Neural progenitor cell (in vitro differentiated cells): ENCODE measurements around the gene EVA1A. TPM values are rescaled to one million over a fixed set of nuclear protein-coding genes. Genes with fewer than 3 reads are reported as not detected.

Experiments
- DNase-seq: peaks from one replicate; pipeline ENCODE4 v3.0.0-alpha.2; 2016; ENCODE audit warnings: low spot score
- H2AFZ ChIP-seq: fragments of 200-600 bp; sonication (generic); replicated peaks from 2 replicates; pipeline ENCODE4 v1.6.1; 2016; ENCODE audit warnings: antibody characterized with exemption
- H3F3A ChIP-seq: fragments of 200-600 bp; sonication (generic); 2 replicates; pipeline ENCODE4 v1.6.1; 2016; ENCODE audit warnings: antibody characterized with exemption, low read depth
- H3K27ac ChIP-seq: fragments of 200-600 bp; sonication (generic); 2 replicates; pipeline ENCODE4 v1.5.1; 2016; ENCODE audit warnings: mild to moderate bottlenecking
- H3K27me3 ChIP-seq: fragments of 200-600 bp; sonication (generic); 2 replicates; pipeline ENCODE4 v1.6.1; 2016; ENCODE audit warnings: mild to moderate bottlenecking, moderate library complexity
- H3K36me3 ChIP-seq: fragments of 200-600 bp; sonication (generic); 2 replicates; pipeline ENCODE4 v1.5.1; 2016
- H3K4me1 ChIP-seq: fragments of 200-600 bp; sonication (generic); 2 replicates; pipeline ENCODE4 v1.6.1; 2016; ENCODE audit warnings: mixed run types
- H3K4me2 ChIP-seq: fragments of 200-600 bp; sonication (generic); 2 replicates; pipeline ENCODE4 v1.6.1; 2016
- H3K4me3 ChIP-seq: fragments of 200-600 bp; sonication (generic); 2 replicates; pipeline ENCODE4 v1.5.1; 2016
- H3K79me2 ChIP-seq: fragments of 200-600 bp; sonication (generic); 2 replicates; pipeline ENCODE4 v1.6.1; 2016; ENCODE audit warnings: low read depth
- H3K9ac ChIP-seq: fragments of 200-600 bp; sonication (generic); 2 replicates; pipeline ENCODE4 v1.6.1; 2016
- H3K9me3 ChIP-seq: fragments of 200-600 bp; sonication (generic); 2 replicates; pipeline ENCODE4 v1.5.1; 2016; ENCODE audit warnings: low read depth
- H4K20me1 ChIP-seq: fragments of 200-600 bp; sonication (generic); 2 replicates; pipeline ENCODE4 v1.6.1; 2016; ENCODE audit warnings: low read depth
- H3K27ac Mint-ChIP-seq: 3 replicates; pipeline ENCODE4 v1.8.0; 2021; ENCODE audit warnings: mixed read lengths
- H3K27me3 Mint-ChIP-seq: 2 replicates; pipeline ENCODE4 v1.8.0; 2022; ENCODE audit warnings: low read depth, mild to moderate bottlenecking, inconsistent platforms, moderate library complexity, mixed read lengths; ENCODE audit not compliant: insufficient read depth
- H3K36me3 Mint-ChIP-seq: 3 replicates; pipeline ENCODE4 v1.8.0; 2021; ENCODE audit warnings: mixed read lengths
- H3K4me1 Mint-ChIP-seq: 3 replicates; pipeline ENCODE4 v1.8.0; 2021; ENCODE audit warnings: mixed read lengths
- H3K4me3 Mint-ChIP-seq: 3 replicates; pipeline ENCODE4 v1.8.0; 2021; ENCODE audit warnings: mild to moderate bottlenecking, moderate library complexity, mixed read lengths
- H3K9me3 Mint-ChIP-seq: 3 replicates; pipeline ENCODE4 v1.8.0; 2020; ENCODE audit warnings: mixed read lengths
- CTCF ChIP-seq: fragments of 200-600 bp; sonication (generic); IDR thresholded peaks from 2 replicates; pipeline ENCODE4 v1.5.1; 2017; ENCODE audit warnings: antibody characterized with exemption, mild to moderate bottlenecking
- EZH2 ChIP-seq: fragments of 200-600 bp; sonication (generic); IDR thresholded peaks from 2 replicates; pipeline ENCODE4 v1.6.1; 2017; ENCODE audit warnings: antibody characterized with exemption, mild to moderate bottlenecking, moderate library complexity
- EZH2phosphoT487 ChIP-seq: fragments of 200-600 bp; sonication (generic); IDR thresholded peaks from 2 replicates; pipeline ENCODE4 v1.6.1; 2017; ENCODE audit warnings: antibody characterized with exemption
- total RNA-seq: library from RNA; depleted of rRNA; stranded (reverse); fragments of >200 nt; gene quantifications from 2 replicates; pipeline ENCODE4 v1.2.3, GENCODE V29; 2015; ENCODE audit warnings: low replicate concordance

The EVA1A gene
- total RNA-seq, 1 donor from 2014 or later: 2.8 TPM

GRCh38 chr2:75474115-75474514 is 86.6 kb downstream of the EVA1A start:
- Histone ChIP-seq H3K4me1 (peaks cover 15% of the 10 kb centered on the region), H2AFZ (no peak overlapping the region), H3F3A (no peaks in the 10 kb centered on the region), H3K27me3 (no peaks in the 10 kb centered on the region), H3K4me3 (no peak overlapping the region), H3K79me2 (no peaks in the 10 kb centered on the region), H3K9me3 (no peaks in the 10 kb centered on the region), H3K4me2 (no peak overlapping the region), H3K27ac (no peak overlapping the region), H3K36me3 (no peaks in the 10 kb centered on the region), H4K20me1 (no peaks in the 10 kb centered on the region), H3K9ac (no peak overlapping the region)
- no peak for TF ChIP-seq EZH2phosphoT487
- no peak for TF ChIP-seq CTCF
- TF ChIP-seq EZH2: no peak
- Mint-ChIP-seq H3K9me3 (peaks cover 2% of the 10 kb centered on the region), H3K4me1 (peaks cover 48% of the 10 kb centered on the region), H3K4me3 (no peak overlapping the region), H3K27ac (no peak overlapping the region), H3K27me3 (peaks cover 11% of the 10 kb centered on the region), H3K36me3 (no peaks in the 10 kb centered on the region)
- DNase-seq: no peak

- Histone ChIP-seq H4K20me1 (no peaks in the 10 kb centered on the region), H3K27ac (no peak overlapping the region), H3K9ac (no peak overlapping the region), H3F3A (peaks cover 14% of the 10 kb centered on the region), H3K27me3 (no peaks in the 10 kb centered on the region), H3K36me3 (no peaks in the 10 kb centered on the region), H3K4me1 (peaks cover 21% of the 10 kb centered on the region), H3K4me3 (no peak overlapping the region), H3K4me2 (no peak overlapping the region), H3K79me2 (no peaks in the 10 kb centered on the region), H3K9me3 (no peaks in the 10 kb centered on the region), H2AFZ (no peak overlapping the region)
- H3K36me3 Mint-ChIP-seq: no peaks in the 10 kb centered on the region
- no peaks in the 10 kb centered on the region for H3K27me3 Mint-ChIP-seq
- H3K27ac Mint-ChIP-seq: no peak overlapping the region
- H3K4me3 Mint-ChIP-seq: no peak overlapping the region
- TF ChIP-seq EZH2phosphoT487 (no peak), CTCF (peak; percentile 70), EZH2 (no peak)
- H3K9me3 Mint-ChIP-seq: no peaks in the 10 kb centered on the region
- DNase-seq: peak; percentile 65
- peaks cover 32% of the 10 kb centered on the region for H3K4me1 Mint-ChIP-seq
Observed at GRCh38 chr2:75466708-75467311, 93.9 kb downstream of the EVA1A start.

DNA sequence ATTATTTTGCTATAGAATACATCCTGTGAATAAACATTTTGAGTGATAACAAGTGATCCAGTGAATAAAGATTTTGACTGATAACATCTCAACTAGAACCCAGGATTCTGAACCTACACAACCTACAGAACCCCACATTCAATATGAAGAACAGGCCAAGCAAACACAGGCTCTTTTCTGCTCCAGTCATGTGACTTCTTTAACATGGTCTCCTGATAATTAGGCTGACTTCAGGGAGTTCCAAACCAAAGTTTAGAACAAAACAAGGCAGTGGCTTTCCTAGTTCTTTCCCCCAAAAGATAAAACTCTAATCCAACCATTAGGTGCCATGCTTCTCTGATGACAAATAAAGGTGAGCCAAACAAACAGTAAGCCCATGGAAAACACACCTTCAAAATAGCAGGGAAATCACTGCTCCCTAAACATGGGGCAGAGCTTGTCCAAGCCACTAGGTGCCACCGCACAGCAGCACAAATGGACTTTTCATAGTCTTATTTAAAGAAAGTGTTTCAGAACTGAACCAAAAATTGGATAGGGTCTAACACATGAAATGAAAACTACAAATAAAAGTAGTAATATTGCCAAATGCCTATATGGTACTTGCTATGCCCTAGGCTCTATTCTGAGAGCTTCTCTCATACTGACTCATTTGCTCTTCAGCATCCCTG is 95.3 kb downstream of the EVA1A start:
- H3K9me3 Mint-ChIP-seq: no peaks in the 10 kb centered on the region
- H3F3A ChIP-seq: peaks cover 14% of the 10 kb centered on the region
- H2AFZ ChIP-seq: no peak overlapping the region
- no peak overlapping the region for H3K4me3 ChIP-seq
- no peaks in the 10 kb centered on the region for H3K36me3 Mint-ChIP-seq
- no peak overlapping the region for H3K9ac ChIP-seq
- peaks cover 38% of the 10 kb centered on the region for H3K4me1 Mint-ChIP-seq
- no peaks in the 10 kb centered on the region for H3K27me3 ChIP-seq
- DNase-seq: peak; percentile 6
- TF ChIP-seq CTCF: peak; percentile 40
- TF ChIP-seq EZH2: no peak
- TF ChIP-seq EZH2phosphoT487: no peak
- no peak overlapping the region for H3K4me3 Mint-ChIP-seq
- no peak overlapping the region for H3K27ac Mint-ChIP-seq
- H3K4me2 ChIP-seq: no peak overlapping the region
- no peaks in the 10 kb centered on the region for H3K9me3 ChIP-seq
- H3K27ac ChIP-seq: no peak overlapping the region
- no peaks in the 10 kb centered on the region for H3K79me2 ChIP-seq
- H3K36me3 ChIP-seq: no peaks in the 10 kb centered on the region
- H3K4me1 ChIP-seq: peaks cover 29% of the 10 kb centered on the region
- no peaks in the 10 kb centered on the region for H4K20me1 ChIP-seq
- peaks cover under 1% of the 10 kb centered on the region for H3K27me3 Mint-ChIP-seq
